Testis (tissue), 2 donors: ENCODE measurements around the gene GARS1.

Experiments
- CTCF ChIP-seq, 3 experiments: fragments of 450-650 bp in 2 of 3; fragments of 200-600 bp in 1 of 3; sonication (generic) in 1 of 3; IDR thresholded peaks; one replicate each; pipeline ENCODE4 v1.5.1; 2016 to 2019; ENCODE audit warnings: antibody characterized with exemption in 3 of 3, mild to moderate bottlenecking in 2 of 3, moderate library complexity in 1 of 3
- POLR2A ChIP-seq: fragments of 450-650 bp; IDR thresholded peaks from one replicate; pipeline ENCODE4 v1.6.1; 2017; ENCODE audit warnings: antibody characterized with exemption, mild to moderate bottlenecking, moderate library complexity

GRCh38 chr7:30660331-30661255 lies 65.9 kb downstream of the GARS1 start:
- no peak for TF ChIP-seq CTCF (IDR thresholded peaks at IDR 0.05)
- no peak for TF ChIP-seq POLR2A
